ENCODE results near the gene FAM184A.

GRCh38 chr6:119040636-119041035 is 37.8 kb downstream of the FAM184A start:
- TF ChIP-seq POLR2A (IDR thresholded peaks at IDR 0.05), result no peak
- no peak for TF ChIP-seq CTCF (IDR thresholded peaks at IDR 0.05)
- no peak for TF ChIP-seq EP300 (IDR thresholded peaks at IDR 0.05)
- no peak for TF ChIP-seq POLR2AphosphoS5 (IDR thresholded peaks at IDR 0.05)
